Nucleus accumbens (tissue), 56 donors: ENCODE measurements around the gene SLFN11.
A peak's percentile ranks its signal among the peaks of the same experiment; 100 is the strongest.
"Not testable (repeated sequence)": the region's sequence is repeated elsewhere in the genome, so short reads cannot be mapped to it uniquely, and the experiment has no call there.

Experiments used
- DNase-seq, 56 donors: peaks; one replicate each; lab custom pipeline; 2025; lab: John Stamatoyannopoulos, UW

The SLFN11 gene

GRCh38 chr17:35373534-35373983 is at the start of gene SLFN11:
Gene SLFN11, minus strand, starts transcription at chr17:35373621. Its CDS starts 9,814 bp downstream, at chr17:35363807.
- DNase-seq, result peak in 36 of 56 donors; percentile 3 to 67 (median 26)

DNA sequence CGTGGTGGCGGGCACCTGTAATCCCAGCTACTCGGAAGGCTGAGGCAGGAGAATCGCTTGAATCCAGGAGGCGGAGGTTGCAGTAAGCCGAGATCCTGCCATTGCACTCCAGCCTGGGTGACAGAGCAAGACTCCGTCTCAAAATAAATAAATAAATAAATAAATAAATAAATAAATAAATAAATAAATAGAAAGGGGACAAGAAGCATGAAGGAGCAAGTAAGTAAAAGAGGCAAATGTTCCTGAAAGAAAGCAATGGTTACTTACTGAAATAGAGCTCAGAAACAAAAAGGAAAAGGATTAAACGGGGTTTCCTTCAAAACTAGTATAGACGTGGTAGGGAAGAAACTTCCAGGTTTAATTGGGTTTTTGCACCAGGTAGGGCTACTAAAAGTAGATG is 47.6 kb upstream of the SLFN11 start:
- not testable (repeated sequence) for DNase-seq

DNA sequence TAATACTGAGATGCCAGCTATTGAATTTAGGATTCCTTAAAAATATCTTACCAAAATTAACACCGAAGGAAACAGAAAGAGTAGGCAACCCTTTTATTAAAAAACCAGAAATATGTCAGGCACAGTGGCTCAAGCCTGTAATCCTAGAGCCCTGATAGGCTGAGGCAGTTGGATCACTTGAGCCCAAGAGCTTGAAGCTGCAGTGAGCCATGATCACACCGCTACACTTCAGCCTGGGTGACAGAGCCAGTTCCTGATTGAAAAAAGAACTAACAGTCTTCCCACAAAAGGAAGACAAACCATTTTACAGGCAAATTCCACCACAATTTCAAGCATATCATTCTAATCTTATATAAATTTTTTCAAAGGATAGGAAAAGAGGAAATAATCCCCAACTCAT is 43.2 kb upstream of the SLFN11 start:
- no peak for DNase-seq

DNA sequence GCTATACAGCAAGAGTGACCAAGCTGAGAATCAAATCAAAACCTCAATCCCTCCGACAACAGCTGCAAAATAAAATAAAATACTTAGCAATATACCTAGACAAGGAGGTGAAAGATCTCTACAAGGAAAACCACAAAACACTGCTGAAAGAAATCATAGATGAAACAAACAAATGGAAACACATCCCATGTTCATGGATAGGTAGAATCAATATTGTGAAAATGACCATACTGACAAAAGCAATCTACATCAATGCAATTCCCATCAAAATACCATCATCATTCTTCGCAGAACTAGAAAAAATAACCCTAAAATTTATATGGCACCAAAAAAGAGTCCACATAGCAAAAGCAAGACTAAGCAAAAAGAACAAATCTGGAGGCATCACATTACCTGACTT is 41.3 kb upstream of the SLFN11 start:
- DNase-seq, result not testable (repeated sequence)

- no peak for DNase-seq
Measured at GRCh38 chr17:35414247-35414646, 40.8 kb upstream of the SLFN11 start.

DNA sequence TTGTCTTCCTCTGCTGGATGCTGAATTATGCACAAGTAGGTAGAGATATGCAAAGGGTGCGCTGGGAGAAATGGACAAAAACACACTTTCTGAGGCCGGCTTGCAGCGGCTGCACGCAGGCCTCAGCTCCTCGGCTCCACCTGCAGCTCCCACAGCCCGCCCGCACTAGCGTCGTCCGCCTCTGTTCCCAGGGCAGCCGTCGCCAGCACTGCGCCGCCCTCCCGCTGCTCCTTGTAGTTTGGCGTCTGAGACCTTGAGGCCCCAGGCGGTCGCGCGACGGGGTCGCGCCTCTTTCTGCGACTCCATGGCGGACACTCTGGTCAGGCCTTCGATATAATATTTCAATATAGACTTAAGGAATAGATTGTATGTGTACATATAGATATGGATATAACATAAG is 34.1 kb upstream of the SLFN11 start:
- no peak for DNase-seq

DNA sequence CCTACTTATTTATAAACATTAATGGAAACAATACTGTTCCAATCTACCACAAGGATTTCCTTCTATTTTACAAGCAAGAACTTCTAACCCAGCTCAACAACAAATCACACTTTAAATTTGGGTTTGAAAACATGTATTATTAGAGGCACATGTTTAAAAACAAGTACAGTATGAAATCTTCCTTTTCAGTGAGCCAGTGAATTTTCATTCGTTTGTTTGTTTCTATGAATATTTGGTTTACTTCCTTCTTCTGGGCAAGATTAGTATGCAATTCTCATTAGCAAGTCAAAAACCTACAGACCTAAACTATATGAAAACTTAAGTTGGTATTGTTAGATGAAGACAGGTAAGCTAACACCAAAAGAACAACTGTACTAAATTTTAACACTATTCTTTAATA is 33.1 kb upstream of the SLFN11 start:
- DNase-seq, result no peak

- no peak for DNase-seq
Measured at GRCh38 chr17:35404360-35404759, 30.9 kb upstream of the SLFN11 start.

DNA sequence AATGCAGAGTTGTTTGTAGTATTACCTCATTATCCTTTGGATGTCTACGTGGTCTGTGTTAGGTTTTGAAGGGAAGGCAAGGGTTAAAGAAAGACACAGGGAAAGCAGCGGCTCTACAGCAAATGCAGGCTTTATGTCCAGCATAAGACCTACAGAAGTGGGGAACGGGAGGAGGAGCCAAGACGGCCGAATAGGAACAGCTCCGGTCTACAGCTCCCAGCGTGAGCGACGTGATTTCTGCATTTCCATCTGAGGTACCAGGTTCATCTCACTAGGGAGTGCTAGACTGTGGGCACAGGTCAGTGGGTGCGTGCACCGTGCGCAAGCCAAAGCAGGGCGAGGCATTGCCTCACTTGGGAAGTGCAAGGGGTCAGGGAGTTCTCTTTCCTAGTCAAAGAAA is 20.4 kb upstream of the SLFN11 start:
- DNase-seq, result not testable (repeated sequence)

- no peak for DNase-seq
Measured at GRCh38 chr17:35390663-35391062, 17.2 kb upstream of the SLFN11 start.

DNA sequence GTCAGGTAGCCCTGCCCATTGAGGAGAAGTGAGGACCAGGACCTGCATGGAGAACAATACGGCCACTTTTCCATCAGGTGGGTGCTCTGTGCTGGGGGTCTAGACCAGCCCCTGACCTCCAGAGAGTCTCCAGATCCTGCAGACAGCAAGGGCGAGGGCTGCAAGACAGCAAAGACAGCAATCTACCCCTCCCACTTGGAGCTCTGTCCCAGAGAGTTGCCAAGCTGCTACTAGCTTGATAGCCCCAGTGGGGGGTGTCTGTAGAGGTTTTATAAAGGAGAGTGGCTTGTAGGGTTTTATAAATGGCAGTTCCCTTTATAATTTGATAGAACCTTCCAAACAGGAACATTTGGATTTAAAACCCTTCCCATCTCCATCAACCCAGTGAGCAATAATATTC is 16.7 kb upstream of the SLFN11 start:
- no peak for DNase-seq

DNA sequence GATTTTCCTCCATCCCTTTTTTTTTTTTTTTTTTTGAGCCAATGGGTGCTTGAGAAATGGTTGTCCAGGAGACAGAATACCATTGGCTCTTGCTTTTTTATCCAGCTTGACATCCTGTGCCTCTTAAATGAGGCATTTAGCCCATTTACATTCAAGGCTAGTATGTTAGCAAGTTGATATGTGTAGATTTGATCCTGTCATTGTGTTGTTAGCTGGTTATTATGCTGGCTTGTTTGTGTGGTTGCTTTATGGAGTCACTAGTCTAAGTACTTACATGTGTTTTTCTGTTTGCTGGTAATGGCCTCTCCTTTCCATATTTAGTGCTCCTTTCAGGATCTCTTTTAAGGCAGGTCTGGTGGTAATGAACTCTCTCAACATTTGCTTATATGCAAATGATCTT is 14.1 kb upstream of the SLFN11 start:
- no peak for DNase-seq

DNA sequence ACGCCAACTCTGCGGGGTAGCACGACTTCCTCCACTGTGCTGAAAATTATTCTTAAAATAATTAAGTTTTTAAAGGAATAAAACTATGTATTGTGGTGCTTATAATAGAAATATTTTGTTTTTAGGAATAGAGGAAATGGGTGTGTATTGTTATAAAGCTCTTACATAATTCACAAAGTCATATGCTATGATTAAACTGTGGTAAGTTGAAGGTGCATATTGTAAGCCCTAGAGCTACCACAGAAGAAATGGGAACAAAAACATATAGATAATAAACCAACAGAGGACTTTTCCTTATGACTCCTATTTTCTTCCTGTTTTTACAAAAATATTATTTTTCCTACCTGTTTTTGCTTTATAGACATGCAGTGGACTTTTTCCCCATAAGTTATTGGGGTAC is 4.3 kb upstream of the SLFN11 start:
- DNase-seq, result no peak

- no peak for DNase-seq
Measured at GRCh38 chr17:35377068-35377467, 3.6 kb upstream of the SLFN11 start.

DNA sequence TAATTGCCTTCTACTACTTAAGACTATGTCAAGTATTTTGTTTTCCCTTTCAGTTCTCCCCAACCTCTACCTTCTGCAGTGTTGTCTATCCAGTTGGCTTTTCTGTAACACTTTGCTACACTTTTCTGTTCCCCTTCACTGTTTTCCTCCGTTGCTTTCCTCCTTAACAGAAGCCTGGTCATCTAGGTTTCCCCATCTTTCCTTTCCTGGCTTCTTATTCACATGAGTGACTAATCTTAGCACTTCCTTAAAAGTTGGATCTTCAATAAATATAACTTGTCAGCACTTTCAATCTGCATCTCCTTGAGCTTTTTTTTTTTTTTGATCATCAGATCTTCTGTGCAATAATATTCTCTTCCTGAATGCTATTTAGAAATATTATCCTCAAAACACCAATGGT is 2.8 kb upstream of the SLFN11 start:
- DNase-seq, result no peak

DNA sequence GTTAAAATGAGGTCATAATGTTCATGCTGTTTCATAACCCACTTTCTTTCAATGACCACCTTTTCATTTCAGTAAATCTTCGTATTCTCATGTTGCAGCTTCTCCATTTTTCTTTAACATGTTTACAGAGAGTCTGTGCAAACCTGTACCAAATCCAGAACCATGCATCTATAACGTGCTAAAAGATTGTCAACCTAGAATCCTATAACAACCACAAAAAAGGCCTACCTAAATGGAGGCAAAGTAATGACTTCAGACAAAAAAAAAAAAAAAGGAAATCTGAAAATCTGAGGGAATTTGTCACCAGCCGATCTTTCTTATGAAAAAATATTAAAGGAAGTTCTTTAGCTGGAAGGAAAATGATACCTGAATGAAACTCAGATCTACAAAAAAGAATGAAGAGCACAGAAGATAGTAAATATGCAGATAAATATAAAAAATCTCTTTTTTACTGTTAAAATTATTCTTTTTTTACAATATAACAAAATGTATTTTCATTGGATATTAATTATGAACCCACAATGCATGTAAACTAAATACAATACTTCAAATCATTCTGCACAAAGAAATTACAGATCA is 1.4 kb upstream of the SLFN11 start:
- no peak for DNase-seq

GRCh38 chr17:35373984-35374765 is 754 bp upstream of the SLFN11 start:
- peak in 10 of 56 donors; percentile 2 to 57 (median 14) for DNase-seq

DNA sequence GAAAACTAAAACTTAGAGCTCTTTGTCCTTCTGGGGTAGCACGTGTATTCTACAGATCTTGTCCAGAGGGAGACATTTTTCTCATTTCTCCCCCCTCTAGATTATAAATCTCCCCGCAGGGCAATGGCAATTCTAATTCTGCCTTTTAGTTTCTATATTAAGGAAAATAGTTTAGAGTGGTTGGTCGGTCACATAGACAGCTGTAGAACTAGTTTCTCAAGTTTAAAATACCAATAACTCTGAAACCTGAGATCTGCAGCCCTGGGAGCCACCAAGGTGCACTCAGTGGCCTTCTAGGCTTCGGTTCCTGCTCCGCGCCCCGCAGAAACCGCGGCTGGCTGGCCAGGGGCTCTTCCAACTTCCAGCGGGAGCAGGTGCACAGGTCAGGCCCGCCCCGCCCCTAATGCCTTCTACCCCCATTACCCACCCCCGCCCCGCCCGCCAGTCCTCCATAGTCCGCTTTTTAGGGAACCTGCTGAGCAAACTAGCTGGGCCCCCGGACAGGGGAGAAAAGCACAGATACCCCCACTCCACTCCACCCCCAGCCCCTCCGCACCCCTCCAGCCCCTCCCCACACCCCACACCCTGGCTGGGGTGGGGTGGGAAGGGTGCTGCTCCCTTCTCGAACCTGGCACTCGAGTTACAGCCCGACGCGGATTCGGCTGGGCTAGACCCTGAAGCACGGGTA is 431 bp downstream of the SLFN11 start:
- DNase-seq, result peak in 1 of 56 donors; percentile 1

GRCh38 chr17:35371934-35372333 is 1.5 kb downstream of the SLFN11 start:
- DNase-seq, result no peak

DNA sequence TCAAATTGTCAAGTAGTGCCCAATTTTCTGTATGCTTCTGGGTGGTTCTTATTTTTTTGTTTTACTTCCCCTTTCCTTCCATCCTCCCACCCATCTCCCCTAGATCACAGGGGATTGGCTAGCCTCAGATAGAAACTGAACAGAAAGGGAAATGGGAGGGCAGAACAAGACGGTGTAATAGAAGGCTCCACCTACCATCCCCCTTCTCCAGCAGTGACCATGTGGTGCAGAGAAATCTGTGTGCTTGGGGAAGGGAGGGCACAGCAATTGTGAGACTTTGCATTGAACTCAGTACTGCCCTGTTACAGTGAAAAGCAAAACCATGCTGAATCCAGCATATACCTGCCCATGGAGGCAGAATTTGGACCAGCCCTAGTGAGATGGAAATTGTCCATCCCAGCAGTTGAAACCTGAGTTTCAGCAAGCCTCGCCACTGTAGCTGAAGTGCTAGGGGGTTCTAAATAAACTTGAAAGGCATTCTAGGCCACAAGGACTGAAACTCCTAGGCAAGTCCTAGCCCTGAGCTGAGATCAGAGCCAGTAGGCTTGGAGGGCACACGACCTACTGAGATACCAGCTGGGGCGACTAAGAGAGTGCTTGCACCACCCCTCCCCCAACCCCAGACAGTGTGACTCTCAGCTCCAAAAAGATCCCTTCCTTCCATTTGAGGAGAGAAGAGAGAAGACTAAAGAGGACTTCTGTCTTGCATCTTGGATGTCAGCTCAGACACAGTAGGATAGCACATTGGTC is 5.2 kb downstream of the SLFN11 start:
- DNase-seq, result peak in 12 of 56 donors; percentile 0 to 21 (median 7)

- DNase-seq, result no peak
Measured at GRCh38 chr17:35361027-35361426, 12.4 kb downstream of the SLFN11 start.
